ENCODE results near the gene HIRIP3. TPM values are rescaled to one million over a fixed set of nuclear protein-coding genes. Genes with fewer than 3 reads are reported as not detected.

The HIRIP3 gene
- polyA plus RNA-seq, 3 donors: 3.3 to 4.8 (median 3.7) TPM

DNA sequence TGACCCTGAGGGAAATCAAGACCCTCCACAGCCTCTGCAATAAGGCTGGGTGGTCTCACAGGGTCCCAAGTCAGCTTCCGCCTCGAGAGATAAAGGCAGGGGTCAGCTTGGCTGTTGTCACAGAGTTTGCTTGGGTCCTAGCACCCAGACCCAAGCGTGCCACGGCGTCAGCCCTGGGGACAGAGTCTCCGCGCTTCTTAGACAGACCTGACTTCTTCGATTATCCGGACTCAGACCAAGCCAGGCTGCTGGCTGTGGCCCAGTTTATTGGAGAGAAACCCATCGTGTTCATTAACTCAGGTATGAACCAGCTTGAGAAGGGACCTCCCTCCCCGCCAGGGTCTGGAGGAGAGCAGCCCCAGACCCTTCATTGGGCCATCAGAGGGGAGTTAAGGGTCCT, 28.2 kb upstream of the HIRIP3 start:
- no peak overlapping the region for H3K27ac ChIP-seq (ENCODE audit: low read depth in 1 of 2, low read length in 2 of 2)
- H3K9me3 Mint-ChIP-seq: peaks cover 0 to 5% (median 1%) of the 10 kb centered on the region in 7 donors
- intact Hi-C loops (cut with micrococcal nuclease): loop anchor here in 1 of 2 donors (10.0 kb wide), 2 partner anchors 79 to 329 kb away; no protein-coding TSS in a partner anchor
- H3K4me3 Mint-ChIP-seq: no peak overlapping the region
- WGBS (ENCODE audit: insufficient coverage): 88% methylated on average over 7 of the region's 11 CpGs
- H3K9me3 ChIP-seq (replicated peaks in 1 of 2; ENCODE audit: control insufficient read depth in 1 of 2, insufficient read depth in 1 of 2, low read length in 2 of 2): no peaks in the 10 kb centered on the region
- H3K4me2 ChIP-seq (replicated peaks; ENCODE audit: extremely low read depth, low read length, poor library complexity, severe bottlenecking): no peak overlapping the region
- peaks cover 11 to 15% of the 10 kb centered on the region in 2 donors for H3K4me1 ChIP-seq (ENCODE audit: control insufficient read depth in 1 of 2, insufficient read depth in 2 of 2, low read length in 2 of 2)
- H3K36me3 Mint-ChIP-seq: no peaks in the 10 kb centered on the region
- no peaks in the 10 kb centered on the region for H3K36me3 ChIP-seq (replicated peaks in 1 of 2; ENCODE audit: control insufficient read depth in 1 of 2, insufficient read depth in 2 of 2, low read length in 2 of 2)
- H3K4me3 ChIP-seq (replicated peaks in 1 of 3; ENCODE audit: low read depth in 2 of 3, low read length in 3 of 3): no peak overlapping the region
- peaks cover 0 to 18% of the 10 kb centered on the region in 2 donors for H3K27me3 ChIP-seq (ENCODE audit: control insufficient read depth in 2 of 2, insufficient read depth in 2 of 2, low read length in 2 of 2)
- no peak for TF ChIP-seq CTCF (IDR thresholded peaks at IDR 0.05)
- no peak for DNase-seq
- H2AFZ ChIP-seq (ENCODE audit: insufficient read depth, low read depth, low read length, poor library complexity, severe bottlenecking): no peak overlapping the region
- H3K27me3 Mint-ChIP-seq (ENCODE audit: low read depth in 3 of 3): peaks cover 20 to 31% (median 26%) of the 10 kb centered on the region in 3 donors
- no peaks in the 10 kb centered on the region for H3K79me2 ChIP-seq (ENCODE audit: insufficient read depth, low read length)
- H3K27ac Mint-ChIP-seq: no peak overlapping the region
- no peaks in the 10 kb centered on the region for H4K20me1 ChIP-seq (ENCODE audit: insufficient read depth, low read length)
- no peak overlapping the region for H3K9ac ChIP-seq (ENCODE audit: insufficient read depth, low read length, poor library complexity, severe bottlenecking)
- H3K4me1 Mint-ChIP-seq: peaks cover 14% of the 10 kb centered on the region

- H3K27ac Mint-ChIP-seq: no peak within 1 kb of the TSS
Observed at GRCh38 chr16:30022887-30023286, 27.5 kb upstream of the HIRIP3 start, which contains the start of gene C16orf92. Gene C16orf92, plus strand, starts transcription at chr16:30023198. Its CDS starts 143 bp downstream, at chr16:30023341.

More at GRCh38 chr16:30022887-30023286, 27.5 kb upstream of the HIRIP3 start, which contains the start of gene C16orf92:
- Histone ChIP-seq H3K79me2 (ENCODE audit: insufficient read depth, low read length) (no peaks in the 10 kb centered on the region), H4K20me1 (ENCODE audit: insufficient read depth, low read length) (no peaks in the 10 kb centered on the region), H3K4me2 (replicated peaks; ENCODE audit: extremely low read depth, low read length, poor library complexity, severe bottlenecking) (no peak within 1 kb of the TSS), H3K9me3 (replicated peaks in 1 of 2; ENCODE audit: control insufficient read depth in 1 of 2, insufficient read depth in 1 of 2, low read length in 2 of 2) (no peaks in the 10 kb centered on the region), H3K4me1 (ENCODE audit: control insufficient read depth in 1 of 2, insufficient read depth in 2 of 2, low read length in 2 of 2) (peaks cover 11 to 15% of the 10 kb centered on the region in 2 donors), H3K36me3 (replicated peaks in 1 of 2; ENCODE audit: control insufficient read depth in 1 of 2, insufficient read depth in 2 of 2, low read length in 2 of 2) (no peaks in the 10 kb centered on the region), H2AFZ (ENCODE audit: insufficient read depth, low read depth, low read length, poor library complexity, severe bottlenecking) (no peak within 1 kb of the TSS), H3K27me3 (ENCODE audit: control insufficient read depth in 2 of 2, insufficient read depth in 2 of 2, low read length in 2 of 2) (peaks cover 0 to 11% of the 10 kb centered on the region in 2 donors), H3K27ac (ENCODE audit: low read depth in 1 of 2, low read length in 2 of 2) (no peak within 1 kb of the TSS), H3K4me3 (replicated peaks in 1 of 3; ENCODE audit: low read depth in 2 of 3, low read length in 3 of 3) (no peak within 1 kb of the TSS), H3K9ac (ENCODE audit: insufficient read depth, low read length, poor library complexity, severe bottlenecking) (no peak within 1 kb of the TSS)
- TF ChIP-seq CTCF (IDR thresholded peaks at IDR 0.05): no peak
- Mint-ChIP-seq H3K36me3 (no peaks in the 10 kb centered on the region), H3K4me1 (peaks cover 14% of the 10 kb centered on the region), H3K4me3 (no peak within 1 kb of the TSS), H3K9me3 (peaks cover 0 to 5% (median 1%) of the 10 kb centered on the region in 7 donors), H3K27me3 (ENCODE audit: low read depth in 3 of 3) (peaks cover 15 to 25% (median 20%) of the 10 kb centered on the region in 3 donors)
- intact Hi-C loops (cut with micrococcal nuclease): loop anchor here in 1 of 2 donors (10.0 kb wide), 2 partner anchors 78 to 328 kb away; no protein-coding TSS in a partner anchor
- 90% methylated on average over 2 of the region's 6 CpGs for WGBS (ENCODE audit: insufficient coverage)
- DNase-seq: no peak
